Transverse colon (tissue), 4 donors: Measurements from ENCODE around the gene CCDC24. TPM values are rescaled to one million over a fixed set of nuclear protein-coding genes. Genes with fewer than 3 reads are reported as not detected.

Experiments used
- DNase-seq: peaks from one replicate; pipeline ENCODE4 v3.0.0-alpha.2; 2019
- H3K27ac ChIP-seq, 4 donors: fragments of 200-600 bp; sonication (generic); 2 replicates each; pipeline ENCODE4 v1.5.1; 2016 to 2018; ENCODE audit warnings: inconsistent platforms in 4 of 4
- H3K27me3 ChIP-seq: fragments of 200-600 bp; sonication (generic); 2 replicates; pipeline ENCODE4 v1.5.1; 2017; ENCODE audit warnings: inconsistent platforms
- H3K36me3 ChIP-seq, 4 donors: fragments of 200-600 bp; sonication (generic); 2 replicates each; pipeline ENCODE4 v1.5.1; 2017 to 2019; ENCODE audit warnings: inconsistent platforms in 4 of 4
- H3K4me1 ChIP-seq, 4 donors: fragments of 200-600 bp; sonication (generic); 2 replicates each; pipeline ENCODE4 v1.5.1; 2017 to 2020; ENCODE audit warnings: inconsistent platforms in 4 of 4
- H3K4me3 ChIP-seq, 4 donors: fragments of 200-600 bp; sonication (generic); 1 replicate in 1 of 4; 2 replicates in 3 of 4; pipeline versions ENCODE4 v1.5.1 to v1.6.1; 2017 to 2019; ENCODE audit warnings: inconsistent platforms in 4 of 4
- H3K9me3 ChIP-seq, 2 donors: fragments of 200-600 bp; sonication (generic); 2 replicates each; pipeline ENCODE4 v1.5.1; 2017 to 2019; ENCODE audit warnings: inconsistent platforms in 2 of 2
- EP300 ChIP-seq: sonication (generic); formaldehyde crosslinking; IDR thresholded peaks from one replicate; pipeline ENCODE4 v1.6.1; 2017; ENCODE audit warnings: antibody characterized with exemption, low read depth
- POLR2A ChIP-seq: fragments of 450-650 bp; IDR thresholded peaks from one replicate; pipeline ENCODE4 v1.6.1; 2016; ENCODE audit warnings: antibody characterized with exemption, mild to moderate bottlenecking, moderate library complexity
- POLR2AphosphoS5 ChIP-seq, 3 donors: sonication (generic); formaldehyde crosslinking; IDR thresholded peaks; one replicate each; pipeline ENCODE4 v1.6.1; 2016; ENCODE audit warnings: antibody characterized with exemption in 3 of 3
- whole genome bisulfite sequencing, 2 donors: methylation state at CpG; one replicate each; pipeline ENCODE4 v1.1.5; 2018; ENCODE audit warnings: low coverage in 1 of 2; 5-methylcytosine and 5-hydroxymethylcytosine counted together
- in situ Hi-C, 4 donors: fragments of 200-750 bp; cut with MboI; loops; one replicate each; pipeline versions ENCODE4 v1.15.0 to v1.15.1; 2017; ENCODE audit warnings: low sequenced_read_pairs in 3 of 4, low pct_ligation_motif_present in 1 of 4, low pct_unique_long_range_greater_than_20kb in 1 of 4
- intact Hi-C: fragments of 100-400 bp; cut with DNase I; formaldehyde crosslinking; loops from one replicate; pipeline ENCODE4 v1.15.1; 2023; ENCODE audit warnings: low total_unique reads
- total RNA-seq, 4 donors: library from RNA; depleted of rRNA; stranded (reverse); fragments of >200 nt; gene quantifications; one replicate each; pipeline ENCODE4 v1.1.0, GENCODE V29; 2016
- TF ChIP-seq, protein P1 (sequence below), 5 experiments: fragments of 200-600 bp in 3 of 5; fragments of 450-650 bp in 2 of 5; sonication (generic) in 3 of 5; IDR thresholded peaks; 1 replicate in 2 of 5; 2 replicates in 3 of 5; pipeline ENCODE4 v1.5.1; 2016 to 2017; ENCODE audit warnings: antibody characterized with exemption in 5 of 5, inconsistent platforms in 3 of 5, mild to moderate bottlenecking in 2 of 5, moderate library complexity in 1 of 5

CCDC24 gene
- total RNA-seq, 4 donors from 2014 or later: 13.8 to 22.0 (median 17.6) TPM

DNA sequence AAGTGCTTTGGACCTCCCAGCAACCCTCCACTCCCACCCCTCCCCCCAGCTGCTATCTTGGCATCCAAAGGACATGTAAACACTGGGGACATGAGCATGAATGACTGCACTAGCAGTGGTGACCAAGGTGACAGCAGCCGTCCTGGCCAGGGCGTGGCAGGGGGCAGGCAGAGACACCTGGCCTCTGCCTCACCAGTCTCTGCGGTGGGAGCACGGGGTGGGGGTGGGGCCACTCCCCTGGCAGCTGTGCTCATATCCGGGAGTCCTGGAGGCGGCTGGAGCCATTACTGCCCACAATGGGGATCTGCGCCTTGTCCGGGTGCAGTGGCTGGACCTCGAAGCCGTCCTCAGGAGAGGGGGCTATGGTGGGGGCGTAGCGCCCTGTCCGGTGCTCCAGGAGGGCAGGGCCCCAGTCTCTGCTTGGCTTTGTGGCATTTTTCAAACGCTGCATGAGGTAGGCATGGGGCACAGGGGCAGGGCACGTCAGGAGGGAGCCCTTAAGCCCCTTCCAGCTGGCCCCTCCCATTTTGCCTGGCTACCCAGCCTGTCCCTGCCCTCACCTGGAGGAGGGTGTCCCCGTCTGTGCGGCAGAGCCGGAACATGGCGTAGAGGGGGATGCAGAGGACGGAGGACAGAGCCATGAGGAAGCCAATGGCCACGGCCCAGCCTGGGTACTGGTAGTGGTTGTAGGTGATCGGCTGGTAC lies 6.0 kb downstream of the CCDC24 start:
- Histone ChIP-seq H3K36me3 (no peaks in the 10 kb centered on the region), H3K4me3 (peak overlapping the region in 2 of 4 donors; percentile 1 to 12), H3K27me3 (no peaks in the 10 kb centered on the region), H3K4me1 (peaks cover 0 to 9% (median 3%) of the 10 kb centered on the region in 4 donors), H3K27ac (peak overlapping the region in 3 of 4 donors; percentile 6 to 68 (median 37)), H3K9me3 (no peaks in the 10 kb centered on the region)
- intact Hi-C loops (no loop called here), in situ Hi-C loops (loop anchor here in 1 of 4 donors (10.0 kb wide), 1 partner anchor 47 kb away; no protein-coding TSS in a partner anchor)
- TF ChIP-seq POLR2A (peak; percentile 39), EP300 (no peak), POLR2AphosphoS5 (IDR thresholded peaks at IDR 0.05) (no peak)
- TF ChIP-seq, protein P1, sequence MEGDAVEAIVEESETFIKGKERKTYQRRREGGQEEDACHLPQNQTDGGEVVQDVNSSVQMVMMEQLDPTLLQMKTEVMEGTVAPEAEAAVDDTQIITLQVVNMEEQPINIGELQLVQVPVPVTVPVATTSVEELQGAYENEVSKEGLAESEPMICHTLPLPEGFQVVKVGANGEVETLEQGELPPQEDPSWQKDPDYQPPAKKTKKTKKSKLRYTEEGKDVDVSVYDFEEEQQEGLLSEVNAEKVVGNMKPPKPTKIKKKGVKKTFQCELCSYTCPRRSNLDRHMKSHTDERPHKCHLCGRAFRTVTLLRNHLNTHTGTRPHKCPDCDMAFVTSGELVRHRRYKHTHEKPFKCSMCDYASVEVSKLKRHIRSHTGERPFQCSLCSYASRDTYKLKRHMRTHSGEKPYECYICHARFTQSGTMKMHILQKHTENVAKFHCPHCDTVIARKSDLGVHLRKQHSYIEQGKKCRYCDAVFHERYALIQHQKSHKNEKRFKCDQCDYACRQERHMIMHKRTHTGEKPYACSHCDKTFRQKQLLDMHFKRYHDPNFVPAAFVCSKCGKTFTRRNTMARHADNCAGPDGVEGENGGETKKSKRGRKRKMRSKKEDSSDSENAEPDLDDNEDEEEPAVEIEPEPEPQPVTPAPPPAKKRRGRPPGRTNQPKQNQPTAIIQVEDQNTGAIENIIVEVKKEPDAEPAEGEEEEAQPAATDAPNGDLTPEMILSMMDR (IDR thresholded peaks at IDR 0.05): peak in 1 of 5 experiments; percentile 13
- peak; percentile 41 for DNase-seq
- 70% methylated on average over 12 of the region's 22 CpGs; no CpG with 5 or more reads in 1 of the 2 donors for WGBS, 2 donors

DNA sequence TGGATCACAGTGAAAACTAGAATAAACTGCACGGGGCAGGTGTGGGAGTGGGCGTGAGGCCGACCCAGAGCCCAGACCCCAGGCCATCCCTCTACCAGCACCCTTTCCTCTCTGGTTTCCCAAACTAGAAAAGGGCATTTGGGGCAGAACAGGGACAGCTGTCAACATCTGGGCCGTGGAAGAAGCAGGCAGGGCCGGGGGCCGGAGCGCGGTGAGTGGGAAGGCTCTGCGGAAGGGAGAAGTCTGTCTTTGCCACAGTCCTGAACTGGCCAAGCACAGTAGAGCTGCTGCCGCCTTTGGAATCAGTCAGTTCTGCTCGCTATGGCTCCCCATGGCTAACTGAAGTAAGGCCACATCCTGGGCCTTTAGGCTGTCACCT lies 6.6 kb downstream of the CCDC24 start:
- H3K27ac ChIP-seq: peak overlapping the region in 3 of 4 donors; percentile 6 to 68 (median 37)

DNA sequence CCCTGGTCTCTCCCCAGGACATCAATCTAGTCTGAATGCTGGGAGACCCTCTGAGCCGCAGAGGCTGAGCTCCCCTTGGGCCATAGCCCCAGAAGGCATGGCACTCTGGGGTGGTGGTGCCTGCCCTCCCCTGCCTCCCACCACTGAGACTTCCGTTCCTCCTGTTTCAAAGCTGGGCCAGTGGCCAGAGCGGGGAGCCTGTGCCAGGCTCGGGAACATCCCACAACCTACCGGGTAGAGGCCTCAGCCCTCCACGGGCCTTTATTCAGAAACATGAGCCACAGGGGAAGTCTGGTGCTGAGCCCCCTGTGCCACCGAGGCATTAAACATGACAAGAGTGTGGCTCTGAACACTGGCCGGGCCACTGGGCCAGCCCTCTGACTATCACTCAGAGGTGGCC lies 8.1 kb downstream of the CCDC24 start:
- in situ Hi-C loops: loop anchor here in 1 of 4 donors (10.0 kb wide), 1 partner anchor 45 kb away; no protein-coding TSS in a partner anchor
- no peak for DNase-seq
- Histone ChIP-seq H3K4me3 (no peak overlapping the region), H3K27me3 (no peaks in the 10 kb centered on the region), H3K9me3 (no peaks in the 10 kb centered on the region), H3K27ac (no peak overlapping the region), H3K4me1 (peaks cover 0 to 8% (median 2%) of the 10 kb centered on the region in 4 donors), H3K36me3 (no peaks in the 10 kb centered on the region)
- WGBS, 2 donors: 97% methylated on average over 8 of the region's 8 CpGs; no CpG with 5 or more reads in 1 of the 2 donors
- TF ChIP-seq POLR2AphosphoS5 (IDR thresholded peaks at IDR 0.05) (no peak), EP300 (no peak), POLR2A (no peak)
- TF ChIP-seq, protein P1 (IDR thresholded peaks at IDR 0.05): no peak
- intact Hi-C loops: no loop called here

More for the DNA sequence above, 6.6 kb downstream of the CCDC24 start:
- TF ChIP-seq, protein P1 (IDR thresholded peaks at IDR 0.05): no peak
- TF ChIP-seq EP300: no peak
- no peak for TF ChIP-seq POLR2AphosphoS5 (IDR thresholded peaks at IDR 0.05)
- no peak for TF ChIP-seq POLR2A
- Histone ChIP-seq H3K4me1 (peaks cover 0 to 8% (median 2%) of the 10 kb centered on the region in 4 donors), H3K36me3 (no peaks in the 10 kb centered on the region), H3K27me3 (no peaks in the 10 kb centered on the region), H3K9me3 (no peaks in the 10 kb centered on the region), H3K4me3 (peak overlapping the region in 2 of 4 donors; percentile 1 to 12)
- intact Hi-C loops (no loop called here), in situ Hi-C loops (loop anchor here in 1 of 4 donors (10.0 kb wide), 1 partner anchor 47 kb away; no protein-coding TSS in a partner anchor)
- 73% methylated on average over 11 of the region's 11 CpGs; no CpG with 5 or more reads in 1 of the 2 donors for WGBS, 2 donors
- DNase-seq: no peak

DNA sequence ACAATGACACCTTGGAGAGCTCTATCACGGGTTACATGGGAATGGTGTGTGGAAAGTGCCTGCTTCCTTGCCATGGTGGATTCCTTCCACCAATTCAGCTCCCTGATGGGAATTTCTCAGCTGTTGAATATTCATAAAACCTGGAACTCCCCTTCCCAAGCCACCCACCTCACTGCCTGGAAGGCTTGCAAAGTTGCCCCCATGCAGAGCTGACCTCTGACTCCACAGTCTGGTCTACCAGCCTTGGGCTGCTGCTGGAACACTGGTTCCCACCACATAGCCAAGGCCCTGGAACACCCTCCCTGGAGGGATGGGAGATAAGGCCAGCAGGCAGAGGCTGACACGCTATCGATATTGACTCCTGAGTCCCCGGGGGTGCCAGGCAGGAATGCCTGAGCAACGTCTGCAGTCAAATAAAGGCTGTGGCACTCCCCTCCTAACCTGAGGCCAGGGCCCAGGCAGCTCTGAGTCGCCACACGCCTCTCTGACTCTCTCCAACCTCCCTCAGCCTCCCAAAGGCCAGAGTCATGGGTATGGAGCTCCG lies 8.8 kb downstream of the CCDC24 start:
- TF ChIP-seq POLR2A (no peak), POLR2AphosphoS5 (IDR thresholded peaks at IDR 0.05) (no peak), EP300 (no peak)
- TF ChIP-seq, protein P1 (IDR thresholded peaks at IDR 0.05): no peak
- no peak for DNase-seq
- Histone ChIP-seq H3K27me3 (no peaks in the 10 kb centered on the region), H3K36me3 (no peaks in the 10 kb centered on the region), H3K4me1 (peaks cover 0 to 8% (median 2%) of the 10 kb centered on the region in 4 donors), H3K27ac (no peak overlapping the region), H3K4me3 (no peak overlapping the region), H3K9me3 (no peaks in the 10 kb centered on the region)
- in situ Hi-C loops: no loop called here
- 96% methylated on average over 6 of the region's 8 CpGs; no CpG with 5 or more reads in 1 of the 2 donors for WGBS, 2 donors
- intact Hi-C loops: loop anchor here (5.0 kb wide), 1 partner anchor 37 kb away; no protein-coding TSS in a partner anchor
